Subcutaneous abdominal adipose tissue (tissue), 5 donors: Measurements from ENCODE around the gene ECM1.
A peak's percentile ranks its signal among the peaks of the same experiment; 100 is the strongest.

Source experiments
- H3K27ac ChIP-seq: one replicate; pipeline ENCODE4 v1.7.0; 2013; ENCODE audit warnings: low read depth, mild to moderate bottlenecking, inconsistent platforms, low read length, moderate library complexity
- H3K27me3 ChIP-seq, 5 donors: one replicate each; pipeline ENCODE4 v1.7.0; 2013; ENCODE audit warnings: low read length in 5 of 5, inconsistent platforms in 1 of 5; ENCODE audit not compliant: control insufficient read depth in 5 of 5, insufficient read depth in 4 of 5
- H3K36me3 ChIP-seq, 5 donors: one replicate each; pipeline ENCODE4 v1.7.0; 2013; ENCODE audit warnings: low read length in 5 of 5; ENCODE audit not compliant: control insufficient read depth in 5 of 5, insufficient read depth in 5 of 5
- H3K4me1 ChIP-seq, 5 donors: one replicate each; pipeline ENCODE4 v1.7.0; 2013; ENCODE audit warnings: low read length in 5 of 5, mild to moderate bottlenecking in 3 of 5, moderate library complexity in 1 of 5; ENCODE audit not compliant: control insufficient read depth in 5 of 5, insufficient read depth in 5 of 5
- H3K4me3 ChIP-seq, 5 donors: one replicate each; pipeline ENCODE4 v1.7.0; 2013; ENCODE audit warnings: low read length in 5 of 5, low read depth in 1 of 5
- H3K9ac ChIP-seq, 5 donors: one replicate each; pipeline ENCODE4 v1.7.0; 2013; ENCODE audit warnings: low read length in 5 of 5, mild to moderate bottlenecking in 4 of 5, moderate library complexity in 3 of 5
- H3K9me3 ChIP-seq, 5 donors: one replicate each; pipeline ENCODE4 v1.7.0; 2013; ENCODE audit warnings: low read length in 5 of 5; ENCODE audit not compliant: control insufficient read depth in 5 of 5
- donor health status: healthy.
- donor health status: healthy.
- donor health status: healthy.
- donor health status: healthy.
- donor health status: healthy.

Gene ECM1

GRCh38 chr1:150511551-150511950, 3.6 kb downstream of the ECM1 start:
- Histone ChIP-seq H3K9me3 (no peaks in the 10 kb centered on the region), H3K9ac (no peak overlapping the region), H3K4me1 (peaks cover 0 to 39% (median 34%) of the 10 kb centered on the region in 5 donors), H3K27me3 (no peaks in the 10 kb centered on the region), H3K36me3 (peaks cover 2 to 28% (median 22%) of the 10 kb centered on the region in 5 donors), H3K4me3 (no peak overlapping the region), H3K27ac (no peak overlapping the region)

GRCh38 chr1:150511985-150512660, 4.2 kb downstream of the ECM1 start:
- Histone ChIP-seq H3K27ac (no peak overlapping the region), H3K36me3 (peaks cover 0 to 23% (median 16%) of the 10 kb centered on the region in 5 donors)

GRCh38 chr1:150512846-150513245, 4.9 kb downstream of the ECM1 start:
- peaks cover 0 to 35% (median 30%) of the 10 kb centered on the region in 5 donors for H3K4me1 ChIP-seq
- no peak overlapping the region for H3K9ac ChIP-seq
- H3K4me3 ChIP-seq: no peak overlapping the region
- H3K9me3 ChIP-seq: no peaks in the 10 kb centered on the region
- H3K36me3 ChIP-seq: peaks cover 0 to 23% (median 16%) of the 10 kb centered on the region in 5 donors
- no peak overlapping the region for H3K27ac ChIP-seq
- no peaks in the 10 kb centered on the region for H3K27me3 ChIP-seq

More at GRCh38 chr1:150511985-150512660, 4.2 kb downstream of the ECM1 start:
- no peak overlapping the region for H3K9ac ChIP-seq
- no peaks in the 10 kb centered on the region for H3K27me3 ChIP-seq
- no peak overlapping the region for H3K4me3 ChIP-seq
- peaks cover 0 to 40% (median 34%) of the 10 kb centered on the region in 5 donors for H3K4me1 ChIP-seq
- H3K9me3 ChIP-seq: no peaks in the 10 kb centered on the region

GRCh38 chr1:150513351-150513791, 5.5 kb downstream of the ECM1 start:
- Histone ChIP-seq H3K27me3 (no peaks in the 10 kb centered on the region), H3K9ac (no peak overlapping the region), H3K27ac (no peak overlapping the region), H3K9me3 (no peaks in the 10 kb centered on the region), H3K4me1 (peaks cover 0 to 30% (median 25%) of the 10 kb centered on the region in 5 donors), H3K4me3 (no peak overlapping the region), H3K36me3 (peaks cover 0 to 23% (median 16%) of the 10 kb centered on the region in 5 donors)

GRCh38 chr1:150514260-150514659, 6.4 kb downstream of the ECM1 start:
- Histone ChIP-seq H3K4me3 (no peak overlapping the region), H3K4me1 (peaks cover 0 to 21% (median 16%) of the 10 kb centered on the region in 5 donors), H3K9ac (no peak overlapping the region), H3K27me3 (no peaks in the 10 kb centered on the region), H3K27ac (no peak overlapping the region), H3K9me3 (no peaks in the 10 kb centered on the region), H3K36me3 (peaks cover 0 to 23% (median 16%) of the 10 kb centered on the region in 5 donors)

- peak overlapping the region; percentile 67 to 83 (median 79) for H3K9ac ChIP-seq
- H3K36me3 ChIP-seq: peaks cover 0 to 23% (median 16%) of the 10 kb centered on the region in 5 donors
- no peaks in the 10 kb centered on the region for H3K9me3 ChIP-seq
- no peaks in the 10 kb centered on the region for H3K27me3 ChIP-seq
- peak overlapping the region; percentile 74 to 89 (median 86) for H3K4me3 ChIP-seq
- peak overlapping the region; percentile 62 for H3K27ac ChIP-seq
- peaks cover 0 to 19% (median 14%) of the 10 kb centered on the region in 5 donors for H3K4me1 ChIP-seq
Observed at GRCh38 chr1:150514913-150515327, 7.0 kb downstream of the ECM1 start.

- Histone ChIP-seq H3K4me3 (peak within 1 kb of the TSS; percentile 74 to 89 (median 86)), H3K27me3 (no peaks in the 10 kb centered on the region), H3K36me3 (peaks cover 0 to 23% (median 16%) of the 10 kb centered on the region in 5 donors), H3K9ac (peak within 1 kb of the TSS; percentile 67 to 83 (median 79)), H3K4me1 (peaks cover 0 to 19% (median 14%) of the 10 kb centered on the region in 5 donors), H3K9me3 (no peaks in the 10 kb centered on the region), H3K27ac (peak within 1 kb of the TSS; percentile 62)
Observed at GRCh38 chr1:150515328-150516049, 7.6 kb downstream of the ECM1 start, which contains the start of gene FALEC. TSS of gene FALEC (plus strand) at chr1:150515752.

GRCh38 chr1:150516050-150516591, 8.2 kb downstream of the ECM1 start:
- H3K4me1 ChIP-seq: peaks cover 0 to 19% (median 16%) of the 10 kb centered on the region in 5 donors
- H3K9ac ChIP-seq: peak overlapping the region in 4 of 5 donors; percentile 2 to 79 (median 52)
- peak overlapping the region; percentile 65 to 86 (median 74) for H3K4me3 ChIP-seq

GRCh38 chr1:150516616-150517015, 8.7 kb downstream of the ECM1 start:
- Histone ChIP-seq H3K9me3 (no peaks in the 10 kb centered on the region), H3K27me3 (no peaks in the 10 kb centered on the region), H3K27ac (no peak overlapping the region), H3K4me1 (peaks cover 0 to 19% (median 16%) of the 10 kb centered on the region in 5 donors), H3K9ac (peak overlapping the region in 1 of 5 donors; percentile 64), H3K4me3 (peak overlapping the region in 1 of 5 donors; percentile 33), H3K36me3 (peaks cover 0 to 16% (median 9%) of the 10 kb centered on the region in 5 donors)

More at GRCh38 chr1:150516050-150516591, 8.2 kb downstream of the ECM1 start:
- Histone ChIP-seq H3K27ac (no peak overlapping the region), H3K27me3 (no peaks in the 10 kb centered on the region), H3K36me3 (peaks cover 0 to 21% (median 13%) of the 10 kb centered on the region in 5 donors), H3K9me3 (no peaks in the 10 kb centered on the region)
